NCI-H146 treated with DMSO at 0.1 percent for 48 hours (cell line): ENCODE measurements around the gene SLC38A11.
"Not testable (repeated sequence)": the region's sequence is repeated elsewhere in the genome, so short reads cannot be mapped to it uniquely, and the experiment has no call there.

ENCODE experiments used
- DNase-seq: peaks from one replicate; lab custom pipeline; 2025; ENCODE audit not compliant: unreplicated experiment; lab: John Stamatoyannopoulos, UW

The SLC38A11 gene

DNA sequence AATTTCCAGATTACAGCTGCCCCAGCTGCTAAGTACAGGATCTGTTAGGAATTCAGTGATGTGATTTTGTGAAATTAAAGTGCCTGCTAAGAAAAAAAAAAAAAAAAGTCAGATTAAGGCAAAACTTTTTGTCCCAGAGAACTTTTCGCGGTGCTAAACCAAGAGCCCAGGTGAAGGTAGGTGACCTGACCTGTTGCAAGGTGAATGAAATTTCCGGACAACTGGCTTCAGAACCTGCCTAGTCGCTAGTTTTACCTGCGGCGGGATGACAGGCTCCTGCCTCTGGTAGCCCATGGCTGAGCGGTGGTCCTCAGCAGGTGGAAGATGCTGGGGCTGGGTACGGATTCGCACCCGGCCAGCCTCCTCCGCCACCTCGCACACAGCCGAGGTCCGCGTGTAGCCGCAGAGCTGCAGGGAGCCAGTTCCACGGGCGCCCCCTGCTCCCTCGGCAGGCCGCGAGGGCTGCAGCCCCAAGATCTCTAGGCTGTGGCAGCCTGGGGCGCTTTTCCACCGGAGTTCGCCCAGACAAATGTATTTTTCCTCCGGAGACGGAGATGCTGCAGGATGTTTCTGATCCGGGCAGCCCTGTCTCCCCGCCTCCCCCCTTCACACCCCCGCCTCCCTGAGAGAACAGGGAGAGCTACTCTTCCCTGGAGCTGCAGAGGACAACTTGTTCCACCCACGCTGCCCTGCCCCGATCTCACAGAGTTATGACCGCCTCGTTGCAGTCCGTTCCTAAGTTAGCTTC, at the start of gene SLC38A11:
Gene SLC38A11 (minus strand): TSS at position 572 of the 748 bp plus-strand sequence. CDS start 278 bp downstream, at position 294.
- no peak for DNase-seq

- DNase-seq, result no peak
Measured at GRCh38 chr2:165003443-165004130, 48.3 kb upstream of the SLC38A11 start.

DNA sequence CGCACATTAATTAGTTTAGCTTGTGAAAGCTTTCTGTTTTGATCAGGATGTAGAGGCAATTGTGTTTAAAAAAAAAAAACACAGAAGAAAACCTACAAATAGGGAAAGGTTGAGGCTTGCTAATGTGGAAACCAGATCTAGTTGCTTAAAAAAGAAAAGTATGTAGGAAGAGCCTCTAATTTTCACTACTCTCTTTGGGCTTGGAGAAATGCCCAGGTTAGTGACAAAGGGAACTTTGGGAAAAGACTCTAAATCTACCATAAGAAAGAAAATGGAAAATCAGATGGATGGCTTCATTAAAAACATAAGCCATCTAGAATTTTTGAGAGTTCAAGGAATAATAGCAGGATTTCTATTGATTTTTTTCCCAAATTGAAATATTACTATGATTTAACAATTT, 47.3 kb upstream of the SLC38A11 start:
- DNase-seq, result no peak

DNA sequence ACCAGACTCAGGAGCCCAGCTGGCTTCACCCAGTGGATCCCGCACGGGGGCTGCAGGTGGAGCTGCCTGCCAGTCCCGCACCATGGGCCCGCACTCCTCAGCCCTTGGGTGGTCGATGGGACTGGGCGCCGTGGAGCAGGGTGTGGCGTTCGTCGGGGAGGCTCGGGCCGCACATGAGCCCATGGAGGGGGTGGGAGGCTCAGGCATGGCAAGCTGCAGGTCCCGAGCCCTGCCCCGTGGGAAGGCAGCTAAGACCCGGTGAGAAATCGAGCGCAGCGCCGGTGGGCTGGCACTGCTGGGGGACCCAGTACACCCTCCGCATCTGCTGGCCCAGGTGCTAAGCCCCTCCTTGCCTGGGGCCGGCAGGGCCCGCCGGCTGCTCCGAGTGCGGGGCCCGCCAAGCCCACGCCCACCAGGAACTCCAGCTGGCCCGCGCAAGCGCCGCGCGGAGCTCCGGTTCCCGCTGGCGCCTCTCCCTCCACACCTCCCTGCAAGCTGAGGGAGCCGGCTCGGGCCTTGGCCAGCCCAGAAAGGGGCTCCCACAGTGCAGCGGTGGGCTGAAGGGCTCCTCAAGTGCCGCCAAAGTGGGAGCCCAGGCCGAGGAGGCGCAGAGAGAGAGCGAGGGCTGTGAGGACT, 39.5 kb upstream of the SLC38A11 start:
- not testable (repeated sequence) for DNase-seq

DNA sequence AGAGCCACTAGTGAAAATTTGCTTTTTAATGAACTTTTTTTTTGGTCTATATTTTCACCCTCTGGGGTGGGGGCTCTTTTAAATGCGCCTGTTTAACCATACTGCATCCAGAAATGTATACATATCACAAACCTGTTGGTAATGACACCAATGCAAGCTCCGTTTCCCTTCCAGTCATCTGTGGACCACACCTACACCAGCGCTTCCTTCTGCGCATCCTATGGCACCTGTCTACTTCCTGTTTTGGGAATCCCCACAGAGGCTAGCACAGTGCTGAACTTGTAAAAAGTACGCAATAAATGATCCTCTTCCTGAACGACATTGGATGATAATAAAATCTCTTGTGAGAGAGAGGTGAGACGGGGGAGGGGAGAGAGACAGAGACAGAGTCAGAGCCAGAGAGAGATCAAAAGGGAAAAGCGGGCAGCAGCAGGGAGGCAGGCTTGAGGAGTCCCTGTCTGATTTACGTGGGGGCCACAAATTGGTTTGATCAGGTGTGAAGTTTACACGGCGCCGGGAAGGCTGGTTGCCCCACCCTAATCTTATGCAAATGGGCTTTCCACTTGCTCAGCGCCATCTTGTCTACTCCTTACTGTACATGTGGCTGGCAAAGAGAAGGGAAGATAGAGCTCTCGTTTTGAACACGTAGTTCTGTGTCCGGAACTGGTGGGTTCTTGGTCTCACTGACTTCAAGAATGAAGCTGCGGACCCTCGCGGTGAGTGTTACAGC, 38.1 kb upstream of the SLC38A11 start:
- no peak for DNase-seq

DNA sequence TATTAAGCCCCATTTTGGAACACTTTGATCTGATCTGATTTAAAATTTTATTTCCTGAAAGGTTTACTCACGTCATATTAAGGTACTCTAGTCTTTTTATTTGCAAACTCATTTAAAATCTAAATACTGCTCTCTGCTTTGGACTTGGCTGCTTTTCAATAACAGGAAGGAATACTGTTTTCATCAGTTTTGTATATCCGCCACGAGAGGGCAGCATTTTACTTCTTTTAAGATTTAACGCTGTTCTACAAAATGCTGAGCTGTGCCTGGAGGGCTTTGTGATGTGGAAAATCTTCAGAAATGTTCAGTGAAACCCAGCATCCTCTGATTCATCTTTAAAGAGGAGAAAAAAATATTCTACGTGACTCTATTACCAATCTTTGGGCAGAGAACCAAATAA, 37.5 kb upstream of the SLC38A11 start:
- peak; percentile 48 for DNase-seq

GRCh38 chr2:164992093-164992454, 36.7 kb upstream of the SLC38A11 start:
- not testable (repeated sequence) for DNase-seq

GRCh38 chr2:164991361-164992092, 36.2 kb upstream of the SLC38A11 start:
- not testable (repeated sequence) for DNase-seq

- not testable (repeated sequence) for DNase-seq
Measured at GRCh38 chr2:164990953-164991352, 35.6 kb upstream of the SLC38A11 start.

DNA sequence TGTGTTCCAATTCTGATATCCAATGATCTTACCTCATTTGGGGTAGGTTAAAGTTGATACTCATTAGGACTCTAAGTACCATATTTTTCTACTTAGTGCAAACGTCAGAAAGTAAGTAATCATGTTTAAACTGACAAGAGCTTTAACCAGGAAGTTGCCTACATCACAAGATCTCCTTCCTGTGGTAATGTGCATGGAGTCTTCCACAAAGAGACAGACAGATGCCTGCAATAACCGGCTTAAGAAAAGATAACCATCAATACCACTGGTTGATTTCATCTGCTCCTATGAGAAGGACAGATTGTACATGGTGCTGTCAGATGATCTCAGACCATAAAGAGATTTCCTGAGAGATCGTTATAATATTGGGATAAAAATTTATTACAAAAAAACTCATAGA, 33.5 kb upstream of the SLC38A11 start:
- not testable (repeated sequence) for DNase-seq

DNA sequence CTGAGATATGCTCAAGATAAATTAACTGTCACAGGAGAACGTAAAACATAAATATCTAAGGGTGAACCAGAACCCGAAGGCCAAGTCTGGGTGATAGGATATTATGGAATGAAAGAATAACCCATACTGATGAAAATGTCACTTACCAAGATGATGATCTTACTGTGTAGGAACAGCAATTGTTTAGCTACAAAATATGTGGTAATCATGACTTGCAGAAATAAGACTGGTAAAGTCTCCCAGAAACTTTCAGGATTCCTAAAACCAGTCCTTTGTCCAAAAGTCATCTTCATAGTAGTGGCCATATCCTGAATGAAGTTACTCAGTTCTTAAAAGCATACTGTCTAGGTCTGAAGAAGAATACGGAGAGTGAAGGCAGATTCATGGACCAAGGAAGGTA, 30.7 kb upstream of the SLC38A11 start:
- not testable (repeated sequence) for DNase-seq

DNA sequence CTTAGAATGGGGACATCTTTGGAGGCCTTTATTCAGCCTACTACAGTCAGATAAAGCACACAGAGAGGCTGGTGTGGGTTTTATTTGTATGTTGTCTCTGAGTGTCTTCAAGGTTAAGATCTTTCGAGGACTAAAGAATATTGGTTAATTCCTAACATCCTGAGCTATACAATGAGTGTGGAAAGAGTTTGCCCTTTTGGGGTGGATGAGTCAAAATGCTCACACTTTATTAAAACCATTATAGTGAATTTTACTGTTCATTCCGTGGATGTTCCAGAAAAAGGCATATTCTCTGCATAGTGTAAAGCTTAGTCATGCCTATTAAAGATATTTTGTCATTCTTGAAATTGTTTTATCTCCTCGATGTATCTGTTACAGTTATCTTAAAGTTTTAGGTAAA, 29.1 kb upstream of the SLC38A11 start:
- no peak for DNase-seq

DNA sequence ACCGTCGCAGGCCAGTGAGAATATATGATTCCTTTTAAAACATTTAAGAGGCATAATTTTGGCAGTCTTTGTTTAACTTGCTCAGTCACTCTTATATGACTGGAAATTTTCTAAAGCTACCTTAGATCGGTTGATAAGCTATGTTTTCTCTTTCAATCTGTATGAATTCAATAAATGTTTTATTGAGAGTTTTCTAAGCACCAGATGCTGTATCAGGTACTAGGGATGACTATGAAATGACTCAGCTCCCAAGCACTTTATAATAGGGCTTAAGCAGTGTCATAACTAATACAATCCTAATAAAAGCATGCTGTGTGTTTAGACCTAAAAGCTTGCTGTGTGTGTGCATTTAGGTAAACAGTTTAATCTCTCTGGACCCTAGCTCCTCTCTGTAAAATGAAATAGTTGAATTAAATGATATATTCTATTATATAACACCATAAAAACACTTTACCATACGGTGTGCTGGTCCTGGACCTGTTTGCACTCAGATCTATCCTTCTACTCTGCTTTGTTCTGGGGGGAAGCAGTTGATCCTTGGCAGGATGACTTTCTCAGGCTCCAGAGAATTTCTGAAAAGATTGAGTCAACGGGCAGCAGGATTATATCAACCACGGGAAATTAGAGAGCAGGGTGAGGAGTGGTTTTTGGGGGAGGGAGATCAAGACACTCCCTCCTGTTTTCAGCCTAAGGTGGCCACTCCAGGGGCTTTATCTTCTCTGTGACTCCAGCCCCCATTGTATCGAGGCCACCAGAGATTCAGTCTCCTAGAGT, 26.1 kb upstream of the SLC38A11 start:
- DNase-seq, result no peak

GRCh38 chr2:164980688-164981087, 25.4 kb upstream of the SLC38A11 start:
- DNase-seq, result not testable (repeated sequence)

- no peak for DNase-seq
Measured at GRCh38 chr2:164979113-164979512, 23.8 kb upstream of the SLC38A11 start.

- not testable (repeated sequence) for DNase-seq
Measured at GRCh38 chr2:164976875-164977470, 21.6 kb upstream of the SLC38A11 start.

DNA sequence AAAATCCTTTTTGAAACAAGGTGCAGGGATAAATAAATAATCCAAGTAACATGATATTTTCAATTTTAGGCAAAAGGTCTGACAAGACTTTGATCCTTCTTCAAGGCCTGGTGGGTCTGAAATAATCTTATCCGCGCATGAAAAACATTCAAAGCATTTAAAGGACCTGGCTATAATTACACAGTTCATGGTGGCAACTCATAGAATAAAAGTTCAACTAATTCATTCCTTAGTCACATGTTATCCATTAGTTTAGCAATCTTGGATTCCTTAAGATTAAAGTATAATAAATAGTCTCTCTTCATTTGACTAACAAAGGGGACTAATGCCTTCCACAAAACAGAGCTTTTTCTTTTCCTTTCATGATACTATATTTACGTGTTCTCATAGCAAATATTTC, 21.0 kb upstream of the SLC38A11 start:
- no peak for DNase-seq

DNA sequence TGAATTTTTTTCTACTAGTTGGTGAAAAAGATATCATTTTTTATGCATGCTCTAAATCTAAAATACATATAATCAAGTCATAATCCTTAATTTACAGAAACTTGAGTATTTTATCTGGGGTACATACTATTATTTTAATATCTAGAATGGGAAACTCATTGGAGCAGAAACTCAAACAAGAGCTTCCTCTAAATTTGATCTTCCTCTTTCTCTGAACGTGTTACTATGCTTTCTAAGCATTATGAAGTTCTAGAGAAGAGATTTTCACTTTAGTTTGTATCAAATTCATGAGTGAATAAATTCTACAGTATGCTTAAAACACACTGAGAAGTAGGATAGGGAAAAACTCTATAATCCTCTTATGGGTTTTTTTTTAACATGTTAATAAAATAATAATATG, 20.6 kb upstream of the SLC38A11 start:
- no peak for DNase-seq

DNA sequence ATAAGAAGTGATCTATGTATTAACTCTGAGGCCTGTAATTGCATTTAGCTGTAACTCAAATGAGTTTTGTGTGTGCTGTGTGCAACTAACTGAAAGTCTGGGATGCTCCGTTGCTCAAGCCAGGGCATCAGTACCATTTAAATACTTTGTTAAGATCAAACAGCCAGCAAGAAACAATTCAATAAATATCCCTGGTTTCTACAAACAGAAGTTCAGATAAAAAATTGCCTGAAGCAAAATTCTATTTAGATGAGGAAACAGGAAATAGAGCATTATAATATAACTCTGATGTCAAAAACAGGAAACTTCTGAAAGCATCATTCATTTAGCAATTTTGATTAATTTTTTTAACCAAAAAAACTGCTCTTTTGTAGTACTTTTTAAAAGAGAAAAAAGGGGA, 18.9 kb upstream of the SLC38A11 start:
- no peak for DNase-seq

- no peak for DNase-seq
Measured at GRCh38 chr2:164972216-164972615, 16.9 kb upstream of the SLC38A11 start.
